CD4-positive, CD25-positive, alpha-beta regulatory T cell (primary cell): ENCODE results near the gene RAB35. TPM values are rescaled to one million over a fixed set of nuclear protein-coding genes. Genes with fewer than 3 reads are reported as not detected.

Source experiments
- ATAC-seq, 2 donors: fragments of 150-1000 bp; cut with Tn5 transposase; one replicate each; pipeline ENCODE4 v1.10.0; 2021; ENCODE audit warnings: low read depth in 2 of 2, moderate number of reproducible peaks in 2 of 2, moderate library complexity in 1 of 2
- DNase-seq, 3 donors: peaks; one replicate each; pipeline versions ENCODE4 v3.0.0 to v3.0.0-alpha.2; 2012 to 2022; ENCODE audit warnings: mixed read lengths in 1 of 3
- H3K27ac ChIP-seq: one replicate; pipeline ENCODE4 v1.7.0; 2013; ENCODE audit warnings: mild to moderate bottlenecking, low read length; ENCODE audit not compliant: insufficient read depth, poor library complexity, severe bottlenecking
- H3K27me3 ChIP-seq: one replicate; pipeline ENCODE4 v1.7.0; 2013; ENCODE audit warnings: low read length; ENCODE audit not compliant: control insufficient read depth, insufficient read depth
- H3K36me3 ChIP-seq: one replicate; pipeline ENCODE4 v1.7.0; 2013; ENCODE audit warnings: mild to moderate bottlenecking, low read length, moderate library complexity; ENCODE audit not compliant: control insufficient read depth, insufficient read depth
- H3K4me1 ChIP-seq: 2 replicates; pipeline ENCODE4 v1.7.0; 2013; ENCODE audit warnings: mild to moderate bottlenecking, low read length; ENCODE audit not compliant: insufficient read depth, control insufficient read depth, poor library complexity, severe bottlenecking
- H3K4me3 ChIP-seq: one replicate; pipeline ENCODE4 v1.7.0; 2013; ENCODE audit warnings: low read depth, mild to moderate bottlenecking, low read length, moderate library complexity
- H3K9me3 ChIP-seq, 2 experiments: 1 replicate in 1 of 2; 2 replicates in 1 of 2; pipeline ENCODE4 v1.7.0; 2013; ENCODE audit warnings: low read length in 2 of 2, mild to moderate bottlenecking in 1 of 2, moderate library complexity in 1 of 2; ENCODE audit not compliant: control insufficient read depth in 2 of 2
- H3K27ac Mint-ChIP-seq, 3 donors: one replicate each; pipeline ENCODE4 v1.8.0; 2020 to 2022; ENCODE audit warnings: mild to moderate bottlenecking in 3 of 3, mixed read lengths in 3 of 3, moderate library complexity in 2 of 3
- H3K27me3 Mint-ChIP-seq: one replicate; pipeline ENCODE4 v1.8.0; 2022; ENCODE audit warnings: mild to moderate bottlenecking, mixed read lengths
- H3K36me3 Mint-ChIP-seq: one replicate; pipeline ENCODE4 v1.8.0; 2020; ENCODE audit warnings: mixed read lengths
- H3K4me1 Mint-ChIP-seq, 4 donors: one replicate each; pipeline ENCODE4 v1.8.0; 2020 to 2022; ENCODE audit warnings: mixed read lengths in 4 of 4, mild to moderate bottlenecking in 1 of 4
- H3K4me3 Mint-ChIP-seq, 4 donors: one replicate each; pipeline ENCODE4 v1.8.0; 2020 to 2022; ENCODE audit warnings: mild to moderate bottlenecking in 4 of 4, mixed read lengths in 4 of 4, moderate library complexity in 3 of 4
- H3K9me3 Mint-ChIP-seq, 7 donors: one replicate each; pipeline ENCODE4 v1.8.0; 2020 to 2022; ENCODE audit warnings: mixed read lengths in 7 of 7, mild to moderate bottlenecking in 3 of 7, moderate library complexity in 2 of 7
- polyA plus RNA-seq, 4 donors: library from polyadenylated mRNA; unstranded; fragments of 300-500 nt; fragmentation: Illumina TruSeq; gene quantifications; one replicate each; pipeline ENCODE4 v1.2.3, GENCODE V29; 2021
- total RNA-seq: library from RNA; stranded (reverse); gene quantifications from one replicate; pipeline ENCODE4 v1.2.3, GENCODE V29; 2022

Gene RAB35
- total and polyA plus RNA-seq, 5 donors from 2014 or later = 25.2 to 85.5 (median 27.7) TPM

- peak overlapping the region; percentile 52 to 69 (median 60) for H3K4me3 Mint-ChIP-seq
- peak overlapping the region; percentile 62 for H3K27ac ChIP-seq
- H3K4me1 Mint-ChIP-seq = peaks cover 33 to 70% (median 53%) of the 10 kb centered on the region in 4 donors
Observed at GRCh38 chr12:120121343-120121742, 4.8 kb upstream of the RAB35 start.

GRCh38 chr12:120119271-120119973 is 2.9 kb upstream of the RAB35 start:
- Histone ChIP-seq H3K4me3 (peak overlapping the region; percentile 17), H3K36me3 (peaks cover 2% of the 10 kb centered on the region), H3K27me3 (no peaks in the 10 kb centered on the region), H3K9me3 (no peaks in the 10 kb centered on the region), H3K4me1 (peaks cover 70% of the 10 kb centered on the region), H3K27ac (peak overlapping the region; percentile 58)
- Mint-ChIP-seq H3K27me3 (no peaks in the 10 kb centered on the region), H3K4me1 (peaks cover 42 to 82% (median 69%) of the 10 kb centered on the region in 4 donors), H3K36me3 (peaks cover 11% of the 10 kb centered on the region), H3K4me3 (peak overlapping the region; percentile 24 to 94 (median 64)), H3K27ac (peak overlapping the region; percentile 10 to 73 (median 63)), H3K9me3 (no peaks in the 10 kb centered on the region)
- DNase-seq (peak in 1 of 3 donors; percentile 35), ATAC-seq (no peak)

More at GRCh38 chr12:120121343-120121742, 4.8 kb upstream of the RAB35 start:
- Histone ChIP-seq H3K27me3 (no peaks in the 10 kb centered on the region), H3K36me3 (no peaks in the 10 kb centered on the region), H3K4me1 (peaks cover 52% of the 10 kb centered on the region), H3K4me3 (peak overlapping the region; percentile 60), H3K9me3 (no peaks in the 10 kb centered on the region)
- DNase-seq (no peak), ATAC-seq (no peak)
- Mint-ChIP-seq H3K27ac (peak overlapping the region; percentile 88 to 97 (median 89)), H3K36me3 (peaks cover 3% of the 10 kb centered on the region), H3K9me3 (no peaks in the 10 kb centered on the region), H3K27me3 (no peaks in the 10 kb centered on the region)

GRCh38 chr12:120118321-120119061 is 1.9 kb upstream of the RAB35 start:
- Mint-ChIP-seq H3K36me3 (peaks cover 14% of the 10 kb centered on the region), H3K4me3 (peak overlapping the region; percentile 87 to 98 (median 92)), H3K4me1 (peaks cover 40 to 81% (median 67%) of the 10 kb centered on the region in 4 donors), H3K9me3 (no peaks in the 10 kb centered on the region), H3K27me3 (no peaks in the 10 kb centered on the region), H3K27ac (peak overlapping the region in 2 of 3 donors; percentile 73 to 93)
- H3K27me3 ChIP-seq = no peaks in the 10 kb centered on the region
- H3K9me3 ChIP-seq = no peaks in the 10 kb centered on the region
- H3K36me3 ChIP-seq = peaks cover 5% of the 10 kb centered on the region
- no peak for DNase-seq
- H3K4me1 ChIP-seq = peaks cover 69% of the 10 kb centered on the region
- peak overlapping the region; percentile 92 for H3K4me3 ChIP-seq
- H3K27ac ChIP-seq = peak overlapping the region; percentile 58
- no peak for ATAC-seq

- H3K27ac Mint-ChIP-seq = peak overlapping the region; percentile 73 to 98 (median 93)
- DNase-seq = no peak
- Histone ChIP-seq H3K4me3 (peak overlapping the region; percentile 92), H3K27me3 (no peaks in the 10 kb centered on the region), H3K36me3 (peaks cover 5% of the 10 kb centered on the region), H3K9me3 (no peaks in the 10 kb centered on the region), H3K4me1 (peaks cover 72% of the 10 kb centered on the region), H3K27ac (peak overlapping the region; percentile 94)
- ATAC-seq = no peak
- no peaks in the 10 kb centered on the region for H3K27me3 Mint-ChIP-seq
- peak overlapping the region; percentile 87 to 98 (median 92) for H3K4me3 Mint-ChIP-seq
- H3K9me3 Mint-ChIP-seq = no peaks in the 10 kb centered on the region
- peaks cover 40 to 82% (median 69%) of the 10 kb centered on the region in 4 donors for H3K4me1 Mint-ChIP-seq
- peaks cover 17% of the 10 kb centered on the region for H3K36me3 Mint-ChIP-seq
Observed at GRCh38 chr12:120117961-120118320, 1.4 kb upstream of the RAB35 start.

GRCh38 chr12:120116792-120117651 is 469 bp upstream of the RAB35 start:
- ATAC-seq = peak; percentile 73 to 75
- Mint-ChIP-seq H3K4me1 (peaks cover 40 to 88% (median 73%) of the 10 kb centered on the region in 4 donors), H3K9me3 (no peaks in the 10 kb centered on the region), H3K27me3 (peaks cover 5% of the 10 kb centered on the region), H3K4me3 (peak overlapping the region; percentile 87 to 98 (median 92)), H3K27ac (peak overlapping the region; percentile 73 to 98 (median 93)), H3K36me3 (peaks cover 17% of the 10 kb centered on the region)
- H3K4me3 ChIP-seq = peak overlapping the region; percentile 92
- peaks cover 78% of the 10 kb centered on the region for H3K4me1 ChIP-seq
- peak; percentile 96 to 98 (median 96) for DNase-seq
- no peaks in the 10 kb centered on the region for H3K9me3 ChIP-seq
- H3K36me3 ChIP-seq = peaks cover 5% of the 10 kb centered on the region
- H3K27me3 ChIP-seq = no peaks in the 10 kb centered on the region
- peak overlapping the region; percentile 94 for H3K27ac ChIP-seq

- peak in 1 of 3 donors; percentile 51 for DNase-seq
- Histone ChIP-seq H3K36me3 (peaks cover 5% of the 10 kb centered on the region), H3K4me1 (peaks cover 76% of the 10 kb centered on the region), H3K27ac (peak overlapping the region; percentile 58), H3K27me3 (no peaks in the 10 kb centered on the region), H3K9me3 (no peaks in the 10 kb centered on the region), H3K4me3 (peak overlapping the region; percentile 82)
- Mint-ChIP-seq H3K27ac (peak overlapping the region; percentile 77 to 99 (median 94)), H3K4me3 (peak overlapping the region; percentile 94 to 99 (median 98)), H3K9me3 (no peaks in the 10 kb centered on the region), H3K36me3 (peaks cover 17% of the 10 kb centered on the region), H3K4me1 (peaks cover 32 to 88% (median 71%) of the 10 kb centered on the region in 4 donors), H3K27me3 (peaks cover 6% of the 10 kb centered on the region)
- no peak for ATAC-seq
Observed at GRCh38 chr12:120115692-120116440, 687 bp downstream of the RAB35 start.
